Brain pericyte (primary cell): Measurements from ENCODE around the gene CCL21.
"Not testable (repeated sequence)": the region's sequence is repeated elsewhere in the genome, so short reads cannot be mapped to it uniquely, and the experiment has no call there.

ENCODE experiments used
- DNase-seq: peaks from one replicate; pipeline ENCODE4 v3.0.0-alpha.2; 2012; ENCODE audit warnings: low read depth, low spot score

CCL21 gene, protein sequence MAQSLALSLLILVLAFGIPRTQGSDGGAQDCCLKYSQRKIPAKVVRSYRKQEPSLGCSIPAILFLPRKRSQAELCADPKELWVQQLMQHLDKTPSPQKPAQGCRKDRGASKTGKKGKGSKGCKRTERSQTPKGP

DNA sequence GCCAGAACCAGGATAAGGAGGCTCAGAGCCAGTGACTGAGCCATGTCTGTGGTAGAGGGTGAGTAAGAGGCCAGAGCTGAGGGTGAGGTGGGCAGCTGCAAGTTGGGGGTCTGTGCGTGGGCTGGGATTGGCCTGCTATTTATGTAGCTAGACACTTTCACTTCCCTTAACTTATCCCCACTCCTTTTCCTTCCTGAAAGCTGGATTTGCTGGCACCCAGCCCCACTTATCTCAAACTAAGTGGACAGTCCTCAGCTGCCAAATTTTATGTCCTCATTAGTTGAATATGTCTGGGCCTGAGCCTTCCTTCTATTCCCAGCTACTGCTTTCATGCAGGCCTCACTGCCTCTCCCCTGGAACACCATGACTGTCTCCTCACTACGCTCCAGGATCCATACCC lies at the start of gene CCL21:
TSS of gene CCL21 (minus strand) at position 114 of the 400 bp plus-strand sequence. CDS start at position 44, 70 bp downstream.
- no peak for DNase-seq

DNA sequence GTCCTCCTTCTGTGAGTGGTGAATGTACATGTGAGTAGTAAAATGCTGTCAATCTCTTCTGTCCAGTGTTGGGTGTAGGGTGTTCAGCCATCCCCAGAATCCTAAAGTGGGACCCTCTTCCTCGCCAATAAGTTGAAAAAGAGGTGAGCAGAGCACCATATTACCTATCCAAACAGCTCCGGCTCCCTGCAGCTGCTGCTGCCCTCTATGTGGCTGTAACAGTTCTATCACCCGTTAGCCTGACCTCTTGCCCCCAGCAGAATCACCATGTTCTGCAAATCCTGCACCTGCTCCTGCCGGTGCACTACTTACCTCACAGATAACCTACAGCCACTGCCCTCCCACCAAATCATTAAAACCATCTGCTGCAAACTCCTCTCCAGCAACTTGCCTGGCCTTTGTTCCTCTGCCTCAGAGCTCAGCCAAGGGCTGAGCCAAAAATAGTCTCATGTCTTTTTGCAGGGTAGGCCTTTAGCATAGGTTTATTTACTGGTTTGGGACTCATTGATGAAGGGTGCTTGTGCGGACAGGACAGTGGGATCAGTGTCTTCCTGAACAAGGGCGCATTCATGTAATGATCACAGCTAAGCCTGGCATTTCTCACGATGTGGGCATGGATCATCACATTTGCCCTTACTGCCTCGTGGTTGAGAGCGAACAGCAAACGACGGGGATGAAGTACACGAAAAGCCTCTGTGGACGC lies 49.6 kb upstream of the CCL21 start:
- no peak for DNase-seq

DNA sequence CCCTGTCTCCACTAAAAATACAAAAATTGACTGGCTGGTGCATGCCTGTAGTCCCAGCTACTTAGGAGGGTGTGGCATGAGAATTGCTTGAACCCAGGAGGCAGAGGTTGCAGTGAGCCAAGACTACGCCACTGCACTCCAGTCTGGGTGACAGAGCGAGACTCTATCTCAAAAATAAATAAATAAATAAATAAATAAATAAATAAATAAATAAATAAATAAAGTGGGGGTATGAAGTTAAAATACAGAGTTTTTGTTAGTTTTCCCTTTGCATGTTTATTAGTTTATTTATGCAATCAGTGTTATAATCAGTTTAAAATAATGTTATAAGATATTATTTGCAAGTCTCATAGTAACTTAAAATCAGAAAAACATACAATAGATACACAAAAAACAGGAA lies 40.4 kb upstream of the CCL21 start:
- not testable (repeated sequence) for DNase-seq

GRCh38 chr9:34746526-34746925 lies 36.6 kb upstream of the CCL21 start:
- DNase-seq: no peak

- no peak for DNase-seq
Measured at GRCh38 chr9:34744295-34745221, 34.6 kb upstream of the CCL21 start.

DNA sequence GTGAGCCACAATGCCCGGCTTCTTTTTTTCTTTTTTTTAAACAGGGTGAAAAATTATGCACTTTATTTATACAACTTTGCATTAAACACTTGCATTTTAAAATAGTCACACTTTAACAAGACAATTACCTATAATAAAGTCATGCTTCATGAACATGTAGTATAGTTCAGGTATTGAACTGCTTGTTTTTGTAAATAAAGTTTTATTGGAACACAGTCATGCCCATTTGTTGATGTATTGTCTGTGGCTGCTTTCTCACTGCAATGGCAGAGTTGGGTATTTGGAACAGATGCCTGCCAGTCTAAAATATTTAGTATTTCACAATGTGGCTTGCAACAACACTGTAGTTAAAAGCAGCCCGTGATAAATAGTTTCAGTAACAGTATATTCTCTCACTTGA lies 32.8 kb upstream of the CCL21 start:
- DNase-seq: no peak

DNA sequence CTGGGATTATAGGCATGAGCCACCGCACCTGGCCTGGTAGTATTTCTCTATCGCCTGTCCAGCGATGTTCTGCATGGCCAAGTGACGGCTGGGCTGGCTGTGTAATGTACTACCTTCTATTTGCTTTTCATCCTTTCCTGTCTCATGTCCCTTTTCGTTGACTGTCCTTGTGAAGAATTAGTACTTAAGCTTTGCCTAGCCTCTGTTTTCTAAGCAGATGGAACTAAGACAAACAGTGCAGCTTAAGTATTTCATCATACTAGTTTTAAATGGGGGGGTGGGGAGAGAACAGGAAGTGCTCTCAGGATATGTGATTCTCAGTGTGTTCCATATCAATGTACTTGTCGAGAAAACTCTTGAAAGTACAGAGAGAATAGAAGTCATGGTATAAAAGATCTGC lies 31.7 kb upstream of the CCL21 start:
- DNase-seq: no peak

- not testable (repeated sequence) for DNase-seq
Measured at GRCh38 chr9:34740176-34740575, 30.2 kb upstream of the CCL21 start.

- no peak for DNase-seq
Measured at GRCh38 chr9:34737677-34738260, 27.8 kb upstream of the CCL21 start.

- DNase-seq: no peak
Measured at GRCh38 chr9:34734720-34735119, 24.8 kb upstream of the CCL21 start.

DNA sequence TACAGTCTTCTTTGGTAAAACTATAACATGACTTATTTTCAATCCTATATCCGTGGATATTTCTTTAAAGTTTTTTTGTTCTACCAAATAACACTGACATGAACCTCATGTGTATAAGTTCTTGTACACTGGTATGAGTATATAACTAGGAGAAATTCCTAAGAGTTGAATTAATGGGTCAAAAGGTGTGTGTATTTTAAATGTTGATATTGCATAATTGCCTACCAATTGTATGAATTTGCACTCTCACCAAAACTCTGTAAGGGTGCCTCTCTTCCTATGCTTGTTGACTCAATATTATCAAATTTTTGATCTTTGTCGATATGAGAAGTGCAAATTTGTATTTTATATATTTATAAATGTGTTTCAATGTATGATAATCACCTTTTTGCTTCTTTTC lies 22.9 kb upstream of the CCL21 start:
- DNase-seq: no peak

GRCh38 chr9:34732478-34732877 lies 22.5 kb upstream of the CCL21 start:
- DNase-seq: no peak

GRCh38 chr9:34723141-34723540 lies 13.2 kb upstream of the CCL21 start:
- DNase-seq: no peak

- DNase-seq: not testable (repeated sequence)
Measured at GRCh38 chr9:34719769-34720025, 9.8 kb upstream of the CCL21 start.

DNA sequence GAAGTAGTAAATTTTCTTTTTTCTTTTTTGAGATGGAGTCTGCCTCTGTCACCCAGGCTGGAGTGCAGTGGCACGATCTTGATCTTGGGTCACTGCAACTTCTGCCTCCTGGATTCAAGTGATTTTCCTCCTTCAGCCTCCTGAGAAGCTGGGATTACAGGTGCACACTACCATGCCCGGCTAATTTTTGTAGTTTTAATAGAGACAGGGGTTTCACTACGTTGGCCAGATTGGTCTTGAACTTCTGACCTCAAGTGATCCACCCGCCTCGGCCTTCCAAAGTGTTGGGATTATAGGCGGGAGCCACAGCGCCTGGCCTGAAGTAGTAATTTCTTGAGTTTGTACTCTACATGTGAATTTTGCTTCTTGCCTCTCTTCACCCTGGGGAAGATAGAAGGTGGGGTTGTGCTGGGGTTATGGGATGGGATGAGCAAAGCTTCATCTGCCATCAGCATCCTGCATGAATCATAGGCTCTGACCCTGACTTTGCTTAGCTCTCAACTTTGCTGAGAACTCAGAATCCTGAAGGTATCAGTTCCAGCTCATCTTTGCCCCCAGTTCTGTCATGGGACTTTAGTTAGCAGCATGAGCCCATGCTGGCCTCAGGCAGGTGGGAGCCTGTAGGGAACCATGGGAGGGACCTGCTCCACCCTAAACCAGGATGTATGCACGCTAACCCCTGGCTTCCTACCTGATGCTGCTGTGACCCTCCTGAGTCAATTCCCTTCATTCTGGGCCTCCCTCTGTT lies 9.3 kb upstream of the CCL21 start:
- no peak for DNase-seq

DNA sequence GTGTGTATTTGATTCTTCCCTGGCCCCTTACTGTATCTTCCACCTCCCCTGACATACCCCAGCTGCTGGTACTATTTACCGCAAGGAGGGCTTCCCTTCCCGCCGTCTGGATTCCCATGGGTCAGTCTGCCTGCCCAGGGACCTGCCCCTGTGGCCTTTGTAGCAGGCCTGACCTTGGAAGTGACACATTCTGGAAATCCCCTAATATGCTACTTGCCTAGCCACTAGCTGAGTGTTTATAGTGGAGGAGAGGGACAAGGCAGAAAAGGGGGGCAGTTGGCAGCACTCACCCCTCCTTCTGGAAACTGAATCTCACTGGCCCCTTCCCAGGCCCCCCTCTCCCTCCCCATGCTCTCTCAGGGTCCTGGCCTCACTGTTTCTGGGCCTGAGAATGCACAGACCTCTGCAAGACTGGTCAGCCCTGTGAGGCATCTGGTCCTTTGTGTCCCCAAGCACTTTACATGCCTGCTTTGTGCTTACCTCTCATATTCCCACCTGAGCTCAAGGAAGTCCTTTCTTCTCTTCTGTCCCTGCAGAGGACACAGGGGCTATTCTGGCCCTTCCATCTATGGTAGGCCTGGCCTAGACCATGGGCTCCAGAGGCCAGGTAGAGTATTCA lies 8.2 kb upstream of the CCL21 start:
- no peak for DNase-seq

- no peak for DNase-seq
Measured at GRCh38 chr9:34716711-34717110, 6.8 kb upstream of the CCL21 start.

GRCh38 chr9:34715639-34716215 lies 5.8 kb upstream of the CCL21 start:
- no peak for DNase-seq

- DNase-seq: no peak
Measured at GRCh38 chr9:34714007-34714406, 4.1 kb upstream of the CCL21 start.

DNA sequence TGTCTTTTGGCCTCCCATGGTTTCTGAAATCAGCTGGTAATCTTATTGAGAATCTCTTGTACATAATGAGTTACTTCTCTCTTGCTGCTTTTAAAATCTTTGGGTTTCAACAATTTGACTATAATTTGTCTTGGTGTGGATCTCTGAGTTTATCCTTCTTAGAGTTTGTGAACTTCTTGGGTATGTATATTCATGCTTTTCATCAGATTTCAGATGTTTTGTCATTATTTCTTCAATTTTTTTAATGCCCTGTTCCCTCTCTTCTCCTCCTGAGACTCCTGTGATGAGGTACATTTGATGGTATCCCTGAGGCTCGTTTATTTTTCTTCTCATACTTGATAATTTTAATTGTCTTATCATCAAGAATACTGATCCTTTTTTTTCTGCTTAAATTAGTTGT lies 2.2 kb upstream of the CCL21 start:
- DNase-seq: no peak
